Endodermal cell (in vitro differentiated cells): Measurements from ENCODE around the gene SLC7A14. TPM values are rescaled to one million over a fixed set of nuclear protein-coding genes. Genes with fewer than 3 reads are reported as not detected.

ENCODE experiments used
- DNase-seq: peaks from one replicate; pipeline ENCODE4 v3.0.0-alpha.2; 2017
- H3K27ac ChIP-seq: 2 replicates; pipeline ENCODE4 v1.5.1; 2013; ENCODE audit warnings: mild to moderate bottlenecking, low read depth, low read length, moderate library complexity
- H3K27me3 ChIP-seq: 2 replicates; pipeline ENCODE4 v1.6.1; 2013; ENCODE audit warnings: mild to moderate bottlenecking, low read length, moderate library complexity; ENCODE audit not compliant: insufficient read depth, control insufficient read depth, poor library complexity, severe bottlenecking
- H3K36me3 ChIP-seq: 2 replicates; pipeline ENCODE4 v1.7.0; 2013; ENCODE audit warnings: mild to moderate bottlenecking, low read length, moderate library complexity; ENCODE audit not compliant: control insufficient read depth, insufficient read depth
- H3K4me1 ChIP-seq: one replicate; pipeline ENCODE4 v1.7.0; 2013; ENCODE audit warnings: low read length; ENCODE audit not compliant: control insufficient read depth, insufficient read depth
- H3K4me3 ChIP-seq: 2 replicates; pipeline ENCODE4 v1.5.1; 2013; ENCODE audit warnings: mild to moderate bottlenecking, low read length, moderate library complexity
- H3K9ac ChIP-seq: 2 replicates; pipeline ENCODE4 v1.6.1; 2013; ENCODE audit warnings: mild to moderate bottlenecking, low read length, moderate library complexity; ENCODE audit not compliant: poor library complexity, severe bottlenecking; ENCODE audit errors: extremely low read depth
- H3K9me3 ChIP-seq: 2 replicates; pipeline ENCODE4 v1.6.1; 2013; ENCODE audit warnings: mild to moderate bottlenecking, low read length, moderate library complexity; ENCODE audit not compliant: control insufficient read depth
- H3K27ac Mint-ChIP-seq: 2 replicates; pipeline ENCODE4 v1.8.0; 2020; ENCODE audit warnings: mixed read lengths
- H3K27me3 Mint-ChIP-seq: 2 replicates; pipeline ENCODE4 v1.8.0; 2021; ENCODE audit warnings: mild to moderate bottlenecking, mixed read lengths; ENCODE audit not compliant: insufficient read depth
- H3K36me3 Mint-ChIP-seq: 2 replicates; pipeline ENCODE4 v1.8.0; 2020; ENCODE audit warnings: low read depth, mixed read lengths
- H3K4me1 Mint-ChIP-seq: 2 replicates; pipeline ENCODE4 v1.8.0; 2020; ENCODE audit warnings: mixed read lengths
- H3K4me3 Mint-ChIP-seq: 2 replicates; pipeline ENCODE4 v1.8.0; 2020; ENCODE audit warnings: mild to moderate bottlenecking, moderate library complexity, mixed read lengths
- H3K9me3 Mint-ChIP-seq: 2 replicates; pipeline ENCODE4 v1.8.0; 2020; ENCODE audit warnings: mild to moderate bottlenecking, mixed read lengths
- CTCF ChIP-seq: fragments of 200-600 bp; sonication (generic); conservative IDR thresholded peaks from 2 replicates; pipeline ENCODE4 v1.5.0; 2021; ENCODE audit warnings: antibody characterized with exemption, mild to moderate bottlenecking
- WGBS, 2 experiments: methylation state at CpG; one replicate each; pipeline versions ENCODE4 v1.1.5 to v1.1.7; 2013; ENCODE audit warnings: missing lambda C conversion rate in 2 of 2, mixed read lengths in 1 of 2; ENCODE audit not compliant: insufficient coverage in 1 of 2, insufficient read length in 1 of 2; 5-methylcytosine and 5-hydroxymethylcytosine counted together
- total RNA-seq, 2 donors: library from RNA; stranded (reverse); fragmentation: NEBNext Ultra II Directional in 1 of 2; extraction: Animal tissue kit (Norgen Biotek cat#: 25700) in 1 of 2; gene quantifications; 2 replicates in 1 of 2; 3 replicates in 1 of 2; pipeline ENCODE4 v1.2.1, GENCODE V29; 2021

The SLC7A14 gene
- total RNA-seq, 2 donors from 2014 or later, result 0.29 to 0.42 TPM

GRCh38 chr3:170520996-170521395 is 64.9 kb downstream of the SLC7A14 start:
- no peaks in the 10 kb centered on the region for H3K9me3 ChIP-seq
- Mint-ChIP-seq H3K4me1 (peaks cover 6% of the 10 kb centered on the region), H3K4me3 (no peak overlapping the region), H3K9me3 (no peaks in the 10 kb centered on the region), H3K36me3 (no peaks in the 10 kb centered on the region), H3K27me3 (peaks cover 16% of the 10 kb centered on the region), H3K27ac (no peak overlapping the region)
- no peaks in the 10 kb centered on the region for H3K27me3 ChIP-seq
- H3K9ac ChIP-seq, result no peak overlapping the region
- no peak for DNase-seq
- no peak for TF ChIP-seq CTCF
- no peak overlapping the region for H3K4me3 ChIP-seq
- WGBS, 2 experiments, result 76 to 100% methylated on average over 1 to 2 of the region's 2 CpGs
- H3K27ac ChIP-seq, result no peak overlapping the region
- peaks cover 9% of the 10 kb centered on the region for H3K4me1 ChIP-seq
- no peaks in the 10 kb centered on the region for H3K36me3 ChIP-seq

GRCh38 chr3:170517242-170517945 is 68.5 kb downstream of the SLC7A14 start:
- Mint-ChIP-seq H3K4me1 (peaks cover 12% of the 10 kb centered on the region), H3K9me3 (no peaks in the 10 kb centered on the region)
- WGBS, 2 experiments, result 67 to 78% methylated on average over 3 of the region's 3 CpGs

GRCh38 chr3:170513642-170514041 is 72.2 kb downstream of the SLC7A14 start:
- Histone ChIP-seq H3K36me3 (no peaks in the 10 kb centered on the region), H3K4me1 (peaks cover 9% of the 10 kb centered on the region), H3K4me3 (no peak overlapping the region), H3K27me3 (no peaks in the 10 kb centered on the region), H3K27ac (no peak overlapping the region), H3K9me3 (no peaks in the 10 kb centered on the region), H3K9ac (no peak overlapping the region)
- Mint-ChIP-seq H3K4me1 (peaks cover 20% of the 10 kb centered on the region), H3K4me3 (no peak overlapping the region), H3K9me3 (no peaks in the 10 kb centered on the region), H3K27ac (no peak overlapping the region), H3K36me3 (no peaks in the 10 kb centered on the region), H3K27me3 (peaks cover 7% of the 10 kb centered on the region)
- TF ChIP-seq CTCF, result no peak
- WGBS, 2 experiments, result 89 to 100% methylated on average over 2 of the region's 2 CpGs
- no peak for DNase-seq

More at GRCh38 chr3:170517242-170517945, 68.5 kb downstream of the SLC7A14 start:
- Mint-ChIP-seq H3K27ac (no peak overlapping the region), H3K27me3 (peaks cover 16% of the 10 kb centered on the region), H3K36me3 (no peaks in the 10 kb centered on the region), H3K4me3 (no peak overlapping the region)
- H3K4me1 ChIP-seq, result peaks cover 9% of the 10 kb centered on the region
- H3K9me3 ChIP-seq, result no peaks in the 10 kb centered on the region
- peak; percentile 53 for DNase-seq
- no peak overlapping the region for H3K4me3 ChIP-seq
- no peak for TF ChIP-seq CTCF
- no peaks in the 10 kb centered on the region for H3K27me3 ChIP-seq
- no peak overlapping the region for H3K9ac ChIP-seq
- no peaks in the 10 kb centered on the region for H3K36me3 ChIP-seq
- no peak overlapping the region for H3K27ac ChIP-seq
